ENCODE measurements around the gene SMYD3. TPM values are rescaled to one million over a fixed set of nuclear protein-coding genes. Genes with fewer than 3 reads are reported as not detected.

SMYD3 gene
- total RNA-seq, 1 experiment from 2014 or later = 25.5 TPM

DNA sequence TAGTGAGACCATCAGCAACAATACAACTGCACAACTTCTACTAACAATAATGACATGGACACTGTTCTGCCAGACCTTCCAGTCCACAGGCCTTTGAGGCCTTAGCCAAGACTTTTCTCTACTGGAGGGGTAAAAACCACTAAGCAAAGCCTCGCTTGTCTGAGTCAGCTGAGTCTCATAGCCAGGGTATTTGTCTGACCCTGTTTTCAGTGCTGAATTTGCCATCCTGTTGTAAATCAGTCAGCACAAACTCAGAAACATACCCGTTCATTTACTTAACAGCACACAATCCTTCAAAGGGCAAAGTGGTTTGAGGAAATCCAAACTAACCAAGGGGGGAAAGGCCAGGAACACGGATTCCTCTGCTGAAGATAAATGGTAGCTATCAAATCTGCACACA lies 537.8 kb downstream of the SMYD3 start:
- Histone ChIP-seq H3K14ac (ENCODE audit: insufficient read depth, low read length) (no peak overlapping the region), H2BK15ac (ENCODE audit: low read depth, low read length) (no peak overlapping the region), H2AFZ (ENCODE audit: low read length) (no peak overlapping the region), H2AK5ac (ENCODE audit: insufficient read length, low read length) (no peak overlapping the region), H3K4me1 (ENCODE audit: insufficient read depth, low read length) (0 out of 2 replicates have a peak, but pooled peaks cover 4% of the 10 kb centered on the region), H3T11ph (ENCODE audit: low read length) (no peak overlapping the region), H4K8ac (replicated peaks; ENCODE audit: insufficient read length, low read depth, low read length) (no peak overlapping the region), H4K20me1 (ENCODE audit: control insufficient read depth, insufficient read depth, insufficient read length) (no peaks in the 10 kb centered on the region), H3K27ac (ENCODE audit: insufficient read length, low read depth, low read length) (no peak overlapping the region), H3K9me3 (ENCODE audit: control insufficient read depth, low read depth, low read length) (no peaks in the 10 kb centered on the region), H4K91ac (ENCODE audit: insufficient read length, low read depth, low read length) (no peak overlapping the region), H3K9ac (ENCODE audit: extremely low read depth, insufficient read length, low read length) (no peak overlapping the region), H2BK5ac (ENCODE audit: insufficient read length, low read length) (no peak overlapping the region), H3K4me2 (ENCODE audit: insufficient read depth, insufficient read length, low read length) (no peak overlapping the region), H2BK120ac (ENCODE audit: low read depth, low read length, poor library complexity, severe bottlenecking) (no peak overlapping the region), H3K23me2 (ENCODE audit: insufficient read length, low read depth, low read length, poor library complexity, severe bottlenecking) (no peaks in the 10 kb centered on the region), H2BK12ac (ENCODE audit: insufficient read length, low read depth, low read length) (no peak overlapping the region), H3K27me3 (ENCODE audit: insufficient read depth, low read length) (no peaks in the 10 kb centered on the region), H3K79me2 (ENCODE audit: insufficient read depth, low read length) (no peaks in the 10 kb centered on the region), H3K79me1 (ENCODE audit: insufficient read depth, low read depth, low read length, poor library complexity, severe bottlenecking) (no peaks in the 10 kb centered on the region), H2BK20ac (ENCODE audit: low read depth, low read length, poor library complexity, severe bottlenecking) (no peak overlapping the region), H3K56ac (ENCODE audit: insufficient read length, low read depth, low read length) (no peak overlapping the region), H4K5ac (ENCODE audit: insufficient read length, low read depth, low read length) (no peak overlapping the region), H3K4ac (ENCODE audit: low read depth, low read length) (no peak overlapping the region), H3K18ac (ENCODE audit: insufficient read length, low read depth, low read length) (no peak overlapping the region), H3K23ac (ENCODE audit: insufficient read length, low read depth, low read length) (no peak overlapping the region)
- no peak for DNase-seq
- no CpG with 5 or more reads among the region's 3 CpGs for whole genome bisulfite sequencing (ENCODE audit: extremely low coverage, insufficient read length, low lambda C conversion rate)
- Mint-ChIP-seq H3K4me1 (peaks cover 11 to 17% of the 10 kb centered on the region in 2 experiments), H3K4me3 (no peak overlapping the region), H3K27ac (peak overlapping the region in 2 of 3 experiments; percentile 42 to 79; a peak in 3 of 7 replicates), H3K27me3 (ENCODE audit: low read depth) (no peaks in the 10 kb centered on the region), H3K36me3 (ENCODE audit: insufficient read depth in 1 of 3, low read depth in 3 of 3) (no peaks in the 10 kb centered on the region), H3K9me3 (no peaks in the 10 kb centered on the region)
- TF ChIP-seq, protein P1, sequence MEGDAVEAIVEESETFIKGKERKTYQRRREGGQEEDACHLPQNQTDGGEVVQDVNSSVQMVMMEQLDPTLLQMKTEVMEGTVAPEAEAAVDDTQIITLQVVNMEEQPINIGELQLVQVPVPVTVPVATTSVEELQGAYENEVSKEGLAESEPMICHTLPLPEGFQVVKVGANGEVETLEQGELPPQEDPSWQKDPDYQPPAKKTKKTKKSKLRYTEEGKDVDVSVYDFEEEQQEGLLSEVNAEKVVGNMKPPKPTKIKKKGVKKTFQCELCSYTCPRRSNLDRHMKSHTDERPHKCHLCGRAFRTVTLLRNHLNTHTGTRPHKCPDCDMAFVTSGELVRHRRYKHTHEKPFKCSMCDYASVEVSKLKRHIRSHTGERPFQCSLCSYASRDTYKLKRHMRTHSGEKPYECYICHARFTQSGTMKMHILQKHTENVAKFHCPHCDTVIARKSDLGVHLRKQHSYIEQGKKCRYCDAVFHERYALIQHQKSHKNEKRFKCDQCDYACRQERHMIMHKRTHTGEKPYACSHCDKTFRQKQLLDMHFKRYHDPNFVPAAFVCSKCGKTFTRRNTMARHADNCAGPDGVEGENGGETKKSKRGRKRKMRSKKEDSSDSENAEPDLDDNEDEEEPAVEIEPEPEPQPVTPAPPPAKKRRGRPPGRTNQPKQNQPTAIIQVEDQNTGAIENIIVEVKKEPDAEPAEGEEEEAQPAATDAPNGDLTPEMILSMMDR (conservative IDR thresholded peaks at IDR 0.05) = no peak

All from H9 (cell line).